Naive thymus-derived CD4-positive, alpha-beta T cell (primary cell): ENCODE measurements around the gene RANBP3L. TPM values are rescaled to one million over a fixed set of nuclear protein-coding genes. Genes with fewer than 3 reads are reported as not detected.
"Not testable (repeated sequence)": the region's sequence is repeated elsewhere in the genome, so short reads cannot be mapped to it uniquely, and the experiment has no call there.

Experiments used
- ATAC-seq: fragments of 150-1000 bp; cut with Tn5 transposase; 2 replicates; pipeline ENCODE4 v1.10.0; 2021; ENCODE audit warnings: mild to moderate bottlenecking, moderate library complexity
- CTCF ChIA-PET: fragments of 350-600 bp; sonication (Branson Sonifier 250); formaldehyde crosslinking; loops from one replicate; lab custom pipeline; 2021; ENCODE audit warnings: antibody characterized with exemption; lab: Charles Lee
- POLR2A ChIA-PET: fragments of 350-600 bp; sonication (Branson Sonifier 250); formaldehyde crosslinking; loops from one replicate; lab custom pipeline; 2021; ENCODE audit warnings: antibody characterized with exemption, inconsistent platforms; lab: Charles Lee
- DNase-seq, 9 donors: peaks; one replicate each; pipeline versions ENCODE4 v3.0.0 to v3.0.0-alpha.2; 2020 to 2022; ENCODE audit warnings: mixed read lengths in 1 of 9
- H3K27ac ChIP-seq: one replicate; pipeline ENCODE4 v1.7.0; 2013; ENCODE audit warnings: mild to moderate bottlenecking, low read depth, low read length, moderate library complexity
- H3K27me3 ChIP-seq, 2 donors: one replicate each; pipeline ENCODE4 v1.7.0; 2013; ENCODE audit warnings: low read length in 2 of 2, mild to moderate bottlenecking in 2 of 2, moderate library complexity in 2 of 2; ENCODE audit not compliant: control insufficient read depth in 2 of 2, insufficient read depth in 2 of 2
- H3K36me3 ChIP-seq, 3 experiments: 1 replicate in 2 of 3; 2 replicates in 1 of 3; pipeline ENCODE4 v1.7.0; 2013; ENCODE audit warnings: low read length in 3 of 3, mild to moderate bottlenecking in 3 of 3, moderate library complexity in 1 of 3; ENCODE audit not compliant: insufficient read depth in 3 of 3, control insufficient read depth in 2 of 3
- H3K4me1 ChIP-seq, 2 donors: one replicate each; pipeline ENCODE4 v1.7.0; 2013; ENCODE audit warnings: low read length in 2 of 2, mild to moderate bottlenecking in 2 of 2, moderate library complexity in 1 of 2; ENCODE audit not compliant: control insufficient read depth in 2 of 2, insufficient read depth in 2 of 2
- H3K4me3 ChIP-seq: 2 replicates; pipeline ENCODE4 v1.7.0; 2013; ENCODE audit warnings: mild to moderate bottlenecking, low read length
- H3K9me3 ChIP-seq, 3 experiments: 1 replicate in 2 of 3; 2 replicates in 1 of 3; pipeline ENCODE4 v1.7.0; 2013; ENCODE audit warnings: low read length in 3 of 3; ENCODE audit not compliant: control insufficient read depth in 2 of 3
- H3K27ac Mint-ChIP-seq, 9 donors: one replicate each; pipeline ENCODE4 v1.8.0; 2020 to 2022; ENCODE audit warnings: mixed read lengths in 9 of 9, mild to moderate bottlenecking in 8 of 9, moderate library complexity in 5 of 9, inconsistent platforms in 2 of 9
- H3K27me3 Mint-ChIP-seq, 5 donors: one replicate each; pipeline ENCODE4 v1.8.0; 2021 to 2022; ENCODE audit warnings: mixed read lengths in 5 of 5, mild to moderate bottlenecking in 1 of 5
- H3K36me3 Mint-ChIP-seq, 5 donors: one replicate each; pipeline ENCODE4 v1.8.0; 2020 to 2022; ENCODE audit warnings: mixed read lengths in 5 of 5, mild to moderate bottlenecking in 3 of 5, inconsistent platforms in 1 of 5
- H3K4me1 Mint-ChIP-seq, 7 donors: one replicate each; pipeline ENCODE4 v1.8.0; 2020 to 2022; ENCODE audit warnings: mixed read lengths in 7 of 7, mild to moderate bottlenecking in 3 of 7, inconsistent platforms in 1 of 7
- H3K4me3 Mint-ChIP-seq, 10 donors: one replicate each; pipeline ENCODE4 v1.8.0; 2020 to 2022; ENCODE audit warnings: mild to moderate bottlenecking in 10 of 10, mixed read lengths in 10 of 10, moderate library complexity in 6 of 10, inconsistent platforms in 2 of 10
- H3K9me3 Mint-ChIP-seq, 11 donors: one replicate each; pipeline ENCODE4 v1.8.0; 2020 to 2022; ENCODE audit warnings: mixed read lengths in 11 of 11, mild to moderate bottlenecking in 4 of 11, inconsistent platforms in 1 of 11, moderate library complexity in 1 of 11
- intact Hi-C, 2 donors: fragments of 100-400 bp; cut with micrococcal nuclease; formaldehyde crosslinking; loops; one replicate each; pipeline ENCODE4 v1.15.1; 2023
- polyA plus RNA-seq, 2 donors: library from polyadenylated mRNA; unstranded; fragments of 300-500 nt; fragmentation: Illumina TruSeq; gene quantifications; one replicate each; pipeline ENCODE4 v1.2.3, GENCODE V29; 2021
- total RNA-seq, 6 experiments: library from RNA in 5 of 6; stranded (reverse) in 5 of 6; gene quantifications; 1 replicate in 5 of 6; 2 replicates in 1 of 6; pipeline ENCODE4 v1.2.3 and lab custom pipeline; 2021 to 2026

The RANBP3L gene
- total and polyA plus RNA-seq, 7 experiments from 2014 or later, result not detected

DNA sequence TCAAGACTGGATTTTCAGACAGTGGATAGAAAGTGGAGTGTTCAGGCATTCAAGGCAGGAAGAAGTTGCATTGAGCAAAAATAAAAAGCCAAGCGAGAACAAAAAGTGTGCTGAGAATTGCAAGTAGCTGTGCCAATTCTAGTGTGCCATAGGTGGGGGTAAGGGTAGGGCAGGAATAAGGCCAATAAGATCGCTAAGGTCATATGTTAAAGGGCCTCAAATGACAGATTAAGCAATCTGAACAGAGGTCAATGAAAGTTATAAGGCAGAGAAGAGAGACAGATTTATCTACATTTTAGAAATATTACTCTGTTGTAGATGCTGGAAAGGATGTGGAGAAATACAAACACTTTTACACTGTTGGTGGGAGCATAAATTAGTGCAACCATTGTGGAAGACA is 96.4 kb downstream of the RANBP3L start:
- Histone ChIP-seq H3K4me3 (no peak overlapping the region), H3K36me3 (peaks cover 0 to 4% (median 0%) of the 10 kb centered on the region in 3 experiments), H3K9me3 (no peaks in the 10 kb centered on the region), H3K27ac (no peak overlapping the region), H3K4me1 (no peaks in the 10 kb centered on the region), H3K27me3 (no peaks in the 10 kb centered on the region)
- H3K4me3 Mint-ChIP-seq, result no peak overlapping the region
- intact Hi-C loops, result no loop called here
- peaks cover 9 to 46% (median 24%) of the 10 kb centered on the region in 5 donors for H3K36me3 Mint-ChIP-seq
- H3K9me3 Mint-ChIP-seq, result peaks cover 0 to 3% (median 0%) of the 10 kb centered on the region in 11 donors
- DNase-seq, result no peak
- ATAC-seq, result no peak
- H3K27ac Mint-ChIP-seq, result no peak overlapping the region
- H3K4me1 Mint-ChIP-seq, result peaks cover 0 to 5% (median 0%) of the 10 kb centered on the region in 7 donors
- H3K27me3 Mint-ChIP-seq, result no peaks in the 10 kb centered on the region
- CTCF ChIA-PET, result no interaction called here
- POLR2A ChIA-PET, result no interaction called here

DNA sequence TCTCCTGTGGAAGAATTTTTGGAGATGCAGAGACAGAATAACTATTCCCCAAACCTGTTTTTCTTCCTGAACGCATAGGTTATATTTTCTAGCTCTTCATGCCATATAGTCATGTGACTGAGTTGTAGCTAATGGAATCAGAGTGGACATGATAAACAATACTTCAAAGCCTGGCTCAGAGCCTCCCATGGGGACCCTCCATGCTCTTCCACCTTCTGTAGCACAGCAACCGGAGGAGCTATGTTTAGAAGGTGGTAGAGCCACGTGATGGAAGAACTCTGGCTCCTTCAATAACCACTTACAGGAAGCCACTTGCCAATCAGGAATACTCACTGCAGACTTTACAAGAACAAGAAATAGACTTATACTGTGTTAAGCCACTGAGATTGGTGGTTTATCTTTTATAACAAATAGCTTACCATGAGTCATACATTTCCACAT is 99.2 kb downstream of the RANBP3L start:
- POLR2A ChIA-PET, result interaction anchor here (0.6 kb wide), 1 partner anchor 39 kb away, joined by 3 read pairs; the partner anchor contains the start of gene NADK2
- Histone ChIP-seq H3K27me3 (no peaks in the 10 kb centered on the region), H3K4me3 (no peak overlapping the region), H3K4me1 (no peaks in the 10 kb centered on the region), H3K27ac (no peak overlapping the region), H3K36me3 (peaks cover 0 to 5% (median 4%) of the 10 kb centered on the region in 3 experiments), H3K9me3 (no peaks in the 10 kb centered on the region)
- ATAC-seq (no peak), DNase-seq (no peak)
- intact Hi-C loops, result no loop called here
- Mint-ChIP-seq H3K36me3 (peaks cover 9 to 51% (median 24%) of the 10 kb centered on the region in 5 donors), H3K27ac (peak overlapping the region in 2 of 9 donors; percentile 32 to 36), H3K9me3 (peaks cover 0 to 3% (median 0%) of the 10 kb centered on the region in 11 donors), H3K4me1 (peaks cover 0 to 5% (median 0%) of the 10 kb centered on the region in 7 donors), H3K4me3 (no peak overlapping the region), H3K27me3 (no peaks in the 10 kb centered on the region)
- CTCF ChIA-PET, result no interaction called here

DNA sequence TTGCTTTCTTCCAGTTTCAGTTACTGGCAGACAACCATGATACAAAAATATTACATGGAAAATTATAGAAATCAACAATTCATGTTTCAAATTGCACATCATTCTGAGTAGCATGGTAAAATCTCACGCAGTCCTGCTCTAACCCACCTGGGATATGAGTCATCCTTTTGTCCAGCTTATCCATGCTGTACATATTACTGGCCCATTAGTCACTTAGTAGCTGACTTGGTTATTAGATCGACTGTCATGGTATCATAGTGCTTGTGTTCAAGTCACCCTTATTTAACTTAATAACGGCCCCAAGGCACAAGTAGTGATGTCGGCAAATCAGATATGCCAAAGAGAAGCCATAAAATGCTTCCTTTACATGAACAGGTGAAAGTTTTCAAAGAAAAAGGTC is 101.2 kb downstream of the RANBP3L start:
- no peak overlapping the region for H3K27ac Mint-ChIP-seq
- H3K9me3 ChIP-seq, result no peaks in the 10 kb centered on the region
- H3K9me3 Mint-ChIP-seq, result no peaks in the 10 kb centered on the region
- H3K27ac ChIP-seq, result no peak overlapping the region
- H3K36me3 Mint-ChIP-seq, result peaks cover 4 to 51% (median 19%) of the 10 kb centered on the region in 5 donors
- H3K36me3 ChIP-seq, result peaks cover 4 to 12% (median 7%) of the 10 kb centered on the region in 3 experiments
- intact Hi-C loops, result no loop called here
- no peaks in the 10 kb centered on the region for H3K4me1 ChIP-seq
- H3K4me3 ChIP-seq, result no peak overlapping the region
- CTCF ChIA-PET, result no interaction called here
- H3K4me1 Mint-ChIP-seq, result peaks cover 0 to 5% (median 0%) of the 10 kb centered on the region in 7 donors
- DNase-seq (no peak), ATAC-seq (no peak)
- H3K27me3 Mint-ChIP-seq, result no peaks in the 10 kb centered on the region
- no peak overlapping the region for H3K4me3 Mint-ChIP-seq
- H3K27me3 ChIP-seq, result no peaks in the 10 kb centered on the region
- POLR2A ChIA-PET, result no interaction called here

DNA sequence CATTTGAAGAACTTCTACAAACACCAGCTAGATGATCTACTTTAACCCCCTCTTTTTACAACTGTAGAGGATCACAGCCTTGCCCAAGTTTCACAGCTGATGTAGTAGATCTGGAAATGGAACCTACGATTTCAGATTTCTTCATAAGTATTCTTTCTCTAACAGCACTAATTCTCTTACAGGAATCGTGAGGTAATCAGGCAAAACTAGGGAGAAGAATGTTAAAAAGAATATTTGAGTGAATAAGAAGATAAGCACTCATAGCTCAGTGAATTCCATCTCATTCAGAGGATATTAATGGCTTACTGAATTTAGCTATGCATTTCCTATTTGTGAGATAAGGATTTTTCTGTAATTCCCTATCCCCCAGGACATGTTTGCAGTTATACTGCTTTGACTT is 102.1 kb downstream of the RANBP3L start:
- no peak overlapping the region for H3K4me3 Mint-ChIP-seq
- intact Hi-C loops, result no loop called here
- ChIA-PET POLR2A (no interaction called here), CTCF (interaction anchor here (1.5 kb wide), 1 partner anchor 21 kb away, joined by 3 read pairs; no protein-coding TSS in a partner anchor)
- H3K4me1 Mint-ChIP-seq, result no peaks in the 10 kb centered on the region
- Histone ChIP-seq H3K27ac (no peak overlapping the region), H3K4me1 (no peaks in the 10 kb centered on the region), H3K27me3 (no peaks in the 10 kb centered on the region), H3K9me3 (no peaks in the 10 kb centered on the region), H3K4me3 (no peak overlapping the region), H3K36me3 (peaks cover 4 to 18% (median 7%) of the 10 kb centered on the region in 3 experiments)
- no peak overlapping the region for H3K27ac Mint-ChIP-seq
- DNase-seq (no peak), ATAC-seq (no peak)
- H3K36me3 Mint-ChIP-seq, result peaks cover 4 to 50% (median 19%) of the 10 kb centered on the region in 5 donors
- no peaks in the 10 kb centered on the region for H3K27me3 Mint-ChIP-seq
- no peaks in the 10 kb centered on the region for H3K9me3 Mint-ChIP-seq

DNA sequence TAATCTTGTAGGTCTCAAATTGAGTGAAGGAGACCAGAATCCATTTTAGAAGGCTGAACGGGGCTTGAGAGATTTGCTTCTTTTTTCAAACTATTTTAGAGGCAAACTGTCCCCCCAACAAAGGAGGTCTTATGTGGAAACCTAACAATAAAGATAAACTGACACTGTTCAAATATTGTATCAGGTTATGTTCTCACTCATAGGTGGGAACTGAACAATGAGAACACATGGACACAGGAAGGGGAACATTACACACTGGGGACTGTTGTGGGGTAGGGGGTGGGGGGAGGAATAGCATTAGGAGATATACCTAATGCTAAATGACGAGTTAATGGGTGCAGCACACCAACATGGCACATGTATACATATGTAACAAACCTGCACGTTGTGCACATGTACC is 102.9 kb downstream of the RANBP3L start:
- H3K4me3 Mint-ChIP-seq, POLR2A ChIA-PET, H3K9me3 Mint-ChIP-seq, H3K9me3 ChIP-seq, H3K27me3 Mint-ChIP-seq, H3K4me1 Mint-ChIP-seq, H3K4me3 ChIP-seq, H3K4me1 ChIP-seq, H3K27ac ChIP-seq, ATAC-seq, intact Hi-C loops, H3K27ac Mint-ChIP-seq, DNase-seq, H3K27me3 ChIP-seq: not testable (repeated sequence)
- peaks cover 4 to 18% (median 7%) of the 10 kb centered on the region in 3 experiments for H3K36me3 ChIP-seq
- CTCF ChIA-PET, result interaction anchor here (1.5 kb wide), 1 partner anchor 20 kb away, joined by 3 read pairs; no protein-coding TSS in a partner anchor
- H3K36me3 Mint-ChIP-seq, result peaks cover 4 to 49% (median 21%) of the 10 kb centered on the region in 5 donors

Other genes starting within 250 kb of the RANBP3L start
- gene UGT3A2, start 235.0 kb downstream of the RANBP3L start, total RNA-seq, result under 1 TPM in 1 of 5 experiments, not detected in 4; 0.39 TPM
- under 1 TPM in 1 of 2 donors, not detected in 1; 0.94 TPM for gene UGT3A2, start 235.0 kb downstream of the RANBP3L start, polyA plus RNA-seq
- 10 to 100 TPM in 3 of 5 experiments, 1 to 10 TPM in 2; 6.8 to 17.1 (median 12.3) TPM for gene LMBRD2, start 150.0 kb downstream of the RANBP3L start, total RNA-seq
- gene LMBRD2, start 150.0 kb downstream of the RANBP3L start, polyA plus RNA-seq, result 1 to 10 TPM; 4.1 to 4.9 TPM
- 10 to 100 TPM; 11.9 to 37.1 (median 23.3) TPM for gene SKP2, start 149.8 kb downstream of the RANBP3L start, total RNA-seq
- gene SKP2, start 149.8 kb downstream of the RANBP3L start, polyA plus RNA-seq, result 10 to 100 TPM; 23.1 to 27.1 TPM
- gene NADK2, start 60.0 kb downstream of the RANBP3L start, total RNA-seq, result 10 to 100 TPM; 11.3 to 17.8 (median 13.0) TPM
- 1 to 10 TPM; 7.0 to 9.6 TPM for gene NADK2, start 60.0 kb downstream of the RANBP3L start, polyA plus RNA-seq